Measurements from ENCODE around the gene PHLPP1. TPM values are rescaled to one million over a fixed set of nuclear protein-coding genes. Genes with fewer than 3 reads are reported as not detected.
"Not testable (repeated sequence)": the region's sequence is repeated elsewhere in the genome, so short reads cannot be mapped to it uniquely, and the experiment has no call there.

The PHLPP1 gene
- polyA plus RNA-seq, 1 donor from 2014 or later: 0.83 TPM

- H3K27me3 Mint-ChIP-seq: no peaks in the 10 kb centered on the region
- no peak overlapping the region for H3K27ac Mint-ChIP-seq
- no peaks in the 10 kb centered on the region for H3K9me3 Mint-ChIP-seq
- H3K4me3 Mint-ChIP-seq: no peak overlapping the region
- peaks cover 12% of the 10 kb centered on the region for H3K36me3 Mint-ChIP-seq
- H3K4me1 Mint-ChIP-seq: peaks cover 0 to 2% (median 0%) of the 10 kb centered on the region in 3 donors
These were observed 183.0 kb downstream of the PHLPP1 start for GRCh38 chr18:62898359-62898758.

- H3K4me1 Mint-ChIP-seq: peaks cover 0 to 4% (median 0%) of the 10 kb centered on the region in 3 donors
- H3K36me3 Mint-ChIP-seq: peaks cover 15% of the 10 kb centered on the region
These were observed 184.2 kb downstream of the PHLPP1 start for GRCh38 chr18:62899534-62899933.

GRCh38 chr18:62900132-62900883 lies 185.0 kb downstream of the PHLPP1 start:
- Mint-ChIP-seq H3K4me3 (no peak overlapping the region), H3K36me3 (peaks cover 15% of the 10 kb centered on the region), H3K27me3 (no peaks in the 10 kb centered on the region), H3K27ac (no peak overlapping the region), H3K9me3 (no peaks in the 10 kb centered on the region), H3K4me1 (peaks cover 0 to 4% (median 0%) of the 10 kb centered on the region in 3 donors)

More at GRCh38 chr18:62899534-62899933, 184.2 kb downstream of the PHLPP1 start:
- Mint-ChIP-seq H3K27me3 (no peaks in the 10 kb centered on the region), H3K9me3 (no peaks in the 10 kb centered on the region), H3K4me3 (no peak overlapping the region), H3K27ac (no peak overlapping the region)

GRCh38 chr18:62902776-62903175 lies 187.4 kb downstream of the PHLPP1 start:
- peaks cover 0 to 4% (median 0%) of the 10 kb centered on the region in 3 donors for H3K4me1 Mint-ChIP-seq
- H3K27me3 Mint-ChIP-seq: no peaks in the 10 kb centered on the region
- no peaks in the 10 kb centered on the region for H3K9me3 Mint-ChIP-seq
- peaks cover 15% of the 10 kb centered on the region for H3K36me3 Mint-ChIP-seq
- no peak overlapping the region for H3K4me3 Mint-ChIP-seq
- H3K27ac Mint-ChIP-seq: no peak overlapping the region

- Mint-ChIP-seq H3K27me3 (no peaks in the 10 kb centered on the region), H3K27ac (no peak overlapping the region), H3K9me3 (no peaks in the 10 kb centered on the region), H3K4me1 (peaks cover 0 to 2% (median 0%) of the 10 kb centered on the region in 3 donors), H3K4me3 (no peak overlapping the region), H3K36me3 (peaks cover 8% of the 10 kb centered on the region)
These were observed 189.3 kb downstream of the PHLPP1 start for GRCh38 chr18:62904396-62905285.

- no peaks in the 10 kb centered on the region for H3K27me3 Mint-ChIP-seq
- H3K4me1 Mint-ChIP-seq: peaks cover 5 to 12% (median 12%) of the 10 kb centered on the region in 3 donors
- H3K36me3 Mint-ChIP-seq: peaks cover 2% of the 10 kb centered on the region
- H3K9me3 Mint-ChIP-seq: no peaks in the 10 kb centered on the region
- peak overlapping the region in 1 of 4 donors; percentile 11 for H3K4me3 Mint-ChIP-seq
- H3K27ac Mint-ChIP-seq: no peak overlapping the region
These were observed 197.5 kb downstream of the PHLPP1 start for GRCh38 chr18:62912885-62913284.

GRCh38 chr18:62913824-62914223 lies 198.5 kb downstream of the PHLPP1 start:
- H3K4me1 Mint-ChIP-seq: peaks cover 5 to 12% (median 12%) of the 10 kb centered on the region in 3 donors
- not testable (repeated sequence) for H3K36me3 Mint-ChIP-seq, H3K27me3 Mint-ChIP-seq, H3K4me3 Mint-ChIP-seq, H3K27ac Mint-ChIP-seq, H3K9me3 Mint-ChIP-seq

GRCh38 chr18:62914871-62915392 lies 199.6 kb downstream of the PHLPP1 start:
- Mint-ChIP-seq H3K36me3 (peaks cover 2% of the 10 kb centered on the region), H3K4me3 (no peak overlapping the region)

GRCh38 chr18:62918361-62918760 lies 203.0 kb downstream of the PHLPP1 start:
- Mint-ChIP-seq H3K9me3 (no peaks in the 10 kb centered on the region), H3K36me3 (peaks cover 8% of the 10 kb centered on the region), H3K27me3 (no peaks in the 10 kb centered on the region), H3K27ac (no peak overlapping the region), H3K4me1 (peaks cover 5 to 10% (median 7%) of the 10 kb centered on the region in 3 donors), H3K4me3 (no peak overlapping the region)

More at GRCh38 chr18:62914871-62915392, 199.6 kb downstream of the PHLPP1 start:
- Mint-ChIP-seq H3K4me1 (peaks cover 5 to 12% (median 12%) of the 10 kb centered on the region in 3 donors), H3K27ac (no peak overlapping the region), H3K9me3 (no peaks in the 10 kb centered on the region), H3K27me3 (no peaks in the 10 kb centered on the region)

- Mint-ChIP-seq H3K4me3 (no peak overlapping the region), H3K4me1 (peaks cover 2 to 5% (median 5%) of the 10 kb centered on the region in 3 donors), H3K27ac (no peak overlapping the region)
These were observed 203.9 kb downstream of the PHLPP1 start for GRCh38 chr18:62919109-62919838.

GRCh38 chr18:62925031-62925688 lies 209.8 kb downstream of the PHLPP1 start:
- Mint-ChIP-seq H3K36me3 (peaks cover 8% of the 10 kb centered on the region), H3K4me3 (no peak overlapping the region), H3K9me3 (peaks cover 0 to 4% (median 0%) of the 10 kb centered on the region in 3 donors), H3K27me3 (no peaks in the 10 kb centered on the region), H3K4me1 (no peaks in the 10 kb centered on the region), H3K27ac (no peak overlapping the region)

More at GRCh38 chr18:62919109-62919838, 203.9 kb downstream of the PHLPP1 start:
- Mint-ChIP-seq H3K9me3 (no peaks in the 10 kb centered on the region), H3K27me3 (no peaks in the 10 kb centered on the region), H3K36me3 (peaks cover 8% of the 10 kb centered on the region)

- H3K4me1 Mint-ChIP-seq: no peaks in the 10 kb centered on the region
These were observed 213.0 kb downstream of the PHLPP1 start for GRCh38 chr18:62928326-62928725.

GRCh38 chr18:62933261-62933887 lies 218.0 kb downstream of the PHLPP1 start:
- peaks cover 7% of the 10 kb centered on the region for H3K36me3 Mint-ChIP-seq
- no peaks in the 10 kb centered on the region for H3K27me3 Mint-ChIP-seq
- peaks cover 2 to 14% (median 4%) of the 10 kb centered on the region in 3 donors for H3K4me1 Mint-ChIP-seq
- peak overlapping the region in 1 of 3 donors; percentile 2 for H3K27ac Mint-ChIP-seq
- peaks cover 0 to 23% (median 8%) of the 10 kb centered on the region in 3 donors for H3K9me3 Mint-ChIP-seq
- H3K4me3 Mint-ChIP-seq: no peak overlapping the region

More at GRCh38 chr18:62928326-62928725, 213.0 kb downstream of the PHLPP1 start:
- Mint-ChIP-seq H3K36me3 (peaks cover 5% of the 10 kb centered on the region), H3K27me3 (no peaks in the 10 kb centered on the region), H3K4me3 (no peak overlapping the region), H3K27ac (no peak overlapping the region), H3K9me3 (peaks cover 0 to 17% (median 8%) of the 10 kb centered on the region in 3 donors)

All from IgD-negative memory B cell (primary cell).